Parathyroid adenoma (tissue), 2 donors: Measurements from ENCODE around the gene SPAG17.

Experiments
- H2AFZ ChIP-seq: fragments of 300-600 bp; sonication (generic); one replicate; pipeline ENCODE4 v1.7.0; 2017; ENCODE audit warnings: antibody characterized with exemption, mild to moderate bottlenecking
- H3K27ac ChIP-seq: fragments of 300-600 bp; sonication (generic); one replicate; pipeline ENCODE4 v1.7.0; 2017
- H3K27me3 ChIP-seq: fragments of 300-600 bp; sonication (generic); one replicate; pipeline ENCODE4 v1.7.0; 2017; ENCODE audit warnings: low read length; ENCODE audit not compliant: control insufficient read depth, insufficient read depth
- H3K36me3 ChIP-seq: fragments of 300-600 bp; sonication (generic); one replicate; pipeline ENCODE4 v1.7.0; 2017; ENCODE audit warnings: low read length; ENCODE audit not compliant: control insufficient read depth, insufficient read depth
- H3K4me1 ChIP-seq: fragments of 300-600 bp; sonication (generic); one replicate; pipeline ENCODE4 v1.7.0; 2017; ENCODE audit warnings: control low read depth
- H3K4me2 ChIP-seq: fragments of 300-600 bp; sonication (generic); one replicate; pipeline ENCODE4 v1.7.0; 2017; ENCODE audit warnings: low read length
- H3K4me3 ChIP-seq: fragments of 300-600 bp; sonication (generic); one replicate; pipeline ENCODE4 v1.7.0; 2017; ENCODE audit warnings: low read depth, low read length
- H3K79me2 ChIP-seq: fragments of 300-600 bp; sonication (generic); one replicate; pipeline ENCODE4 v1.7.0; 2017; ENCODE audit warnings: control low read depth
- H3K9ac ChIP-seq: fragments of 300-600 bp; sonication (generic); one replicate; pipeline ENCODE4 v1.7.0; 2017; ENCODE audit warnings: mild to moderate bottlenecking
- H3K9me3 ChIP-seq: fragments of 300-600 bp; sonication (generic); one replicate; pipeline ENCODE4 v1.7.0; 2017; ENCODE audit warnings: low read length; ENCODE audit not compliant: control insufficient read depth
- TF ChIP-seq, protein P1 (sequence below): fragments of 300-600 bp; sonication (generic); IDR thresholded peaks from one replicate; pipeline ENCODE4 v1.7.0; 2017; ENCODE audit warnings: antibody characterized with exemption, mild to moderate bottlenecking
- donor health status: primary hyperparathyroidism.

Gene SPAG17

DNA sequence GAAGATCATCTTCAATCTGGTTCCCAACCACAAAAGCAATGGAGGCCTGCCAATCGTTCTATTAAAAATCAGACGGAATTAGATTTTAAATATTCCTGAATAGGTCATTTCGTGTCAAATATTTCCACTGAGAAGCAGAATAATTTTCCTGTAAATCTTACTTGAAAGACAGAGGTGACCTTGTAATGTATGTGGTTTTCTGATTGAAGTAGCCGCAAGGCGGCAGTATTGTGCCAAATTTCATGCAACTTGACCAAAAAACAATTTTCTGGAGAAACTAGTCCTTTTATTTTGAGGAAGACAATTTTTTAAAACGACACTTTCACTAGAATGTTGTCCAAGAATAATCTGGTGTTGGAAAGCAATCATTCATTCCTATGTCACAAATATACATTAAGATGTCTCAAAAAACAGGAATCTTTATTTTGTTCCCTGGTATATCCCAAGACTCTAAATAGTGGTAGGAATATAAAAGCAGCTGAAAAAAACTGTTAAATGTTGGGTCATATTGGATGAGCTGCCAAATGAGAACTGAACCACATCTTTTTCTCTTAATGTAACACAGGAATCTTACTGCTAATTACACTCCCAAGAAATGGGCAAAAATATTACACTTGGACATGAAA, 33.6 kb downstream of the SPAG17 start:
- Histone ChIP-seq H3K27me3 (no peaks in the 10 kb centered on the region), H3K4me1 (no peaks in the 10 kb centered on the region), H3K4me3 (no peak overlapping the region), H2AFZ (no peak overlapping the region), H3K79me2 (no peaks in the 10 kb centered on the region), H3K27ac (no peak overlapping the region), H3K4me2 (no peak overlapping the region), H3K9ac (no peak overlapping the region), H3K9me3 (no peaks in the 10 kb centered on the region), H3K36me3 (no peaks in the 10 kb centered on the region)
- TF ChIP-seq, protein P1, sequence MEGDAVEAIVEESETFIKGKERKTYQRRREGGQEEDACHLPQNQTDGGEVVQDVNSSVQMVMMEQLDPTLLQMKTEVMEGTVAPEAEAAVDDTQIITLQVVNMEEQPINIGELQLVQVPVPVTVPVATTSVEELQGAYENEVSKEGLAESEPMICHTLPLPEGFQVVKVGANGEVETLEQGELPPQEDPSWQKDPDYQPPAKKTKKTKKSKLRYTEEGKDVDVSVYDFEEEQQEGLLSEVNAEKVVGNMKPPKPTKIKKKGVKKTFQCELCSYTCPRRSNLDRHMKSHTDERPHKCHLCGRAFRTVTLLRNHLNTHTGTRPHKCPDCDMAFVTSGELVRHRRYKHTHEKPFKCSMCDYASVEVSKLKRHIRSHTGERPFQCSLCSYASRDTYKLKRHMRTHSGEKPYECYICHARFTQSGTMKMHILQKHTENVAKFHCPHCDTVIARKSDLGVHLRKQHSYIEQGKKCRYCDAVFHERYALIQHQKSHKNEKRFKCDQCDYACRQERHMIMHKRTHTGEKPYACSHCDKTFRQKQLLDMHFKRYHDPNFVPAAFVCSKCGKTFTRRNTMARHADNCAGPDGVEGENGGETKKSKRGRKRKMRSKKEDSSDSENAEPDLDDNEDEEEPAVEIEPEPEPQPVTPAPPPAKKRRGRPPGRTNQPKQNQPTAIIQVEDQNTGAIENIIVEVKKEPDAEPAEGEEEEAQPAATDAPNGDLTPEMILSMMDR = peak; percentile 55

DNA sequence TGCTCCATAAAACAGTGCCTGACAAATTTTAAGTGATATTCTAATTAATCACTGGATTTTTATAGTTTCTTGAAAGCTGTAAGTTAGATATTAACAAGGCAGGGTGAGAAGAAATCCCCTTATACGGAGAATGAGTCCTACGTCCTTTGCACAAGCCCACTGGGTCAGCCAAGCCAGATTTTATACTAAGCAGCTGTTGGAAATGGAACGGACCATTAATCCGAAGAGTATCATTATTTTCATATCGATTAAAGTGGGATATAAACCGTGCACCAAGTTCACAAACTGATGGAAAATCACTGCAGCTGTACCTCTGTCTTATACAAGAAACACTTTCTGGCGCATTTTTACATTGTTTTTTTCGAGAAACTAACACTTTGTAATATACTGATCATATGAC, 35.2 kb downstream of the SPAG17 start:
- H3K9ac ChIP-seq = no peak overlapping the region

DNA sequence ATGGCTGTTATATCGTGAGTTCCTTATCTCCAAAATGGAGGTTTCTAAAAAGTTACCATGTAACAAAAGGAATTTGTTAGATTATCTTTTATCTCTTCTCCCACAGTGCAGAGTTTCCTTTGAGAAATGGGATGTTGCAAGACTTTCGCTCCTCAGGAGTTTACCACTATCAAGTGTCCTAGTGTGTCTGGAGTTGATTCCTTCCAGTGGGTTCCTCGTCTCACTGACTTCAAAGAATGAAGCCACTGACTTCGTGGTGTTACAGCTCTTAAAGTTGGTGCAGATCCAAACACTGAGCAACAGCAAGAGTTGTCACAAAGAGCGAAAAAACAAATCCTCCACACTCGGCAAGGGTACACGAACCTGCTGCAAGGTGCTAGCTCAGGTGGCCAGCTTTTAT, 37.0 kb downstream of the SPAG17 start:
- TF ChIP-seq, protein P1 = no peak
- H3K79me2 ChIP-seq = no peaks in the 10 kb centered on the region
- H3K9ac ChIP-seq = no peak overlapping the region
- no peaks in the 10 kb centered on the region for H3K27me3 ChIP-seq
- H3K9me3 ChIP-seq = no peaks in the 10 kb centered on the region
- H3K36me3 ChIP-seq = no peaks in the 10 kb centered on the region
- no peaks in the 10 kb centered on the region for H3K4me1 ChIP-seq
- no peak overlapping the region for H3K4me3 ChIP-seq
- H3K27ac ChIP-seq = no peak overlapping the region
- H3K4me2 ChIP-seq = no peak overlapping the region
- H2AFZ ChIP-seq = no peak overlapping the region

More for the DNA sequence above, 35.2 kb downstream of the SPAG17 start:
- H3K79me2 ChIP-seq = no peaks in the 10 kb centered on the region
- H3K27me3 ChIP-seq = no peaks in the 10 kb centered on the region
- no peaks in the 10 kb centered on the region for H3K36me3 ChIP-seq
- H3K27ac ChIP-seq = no peak overlapping the region
- TF ChIP-seq, protein P1 = no peak
- no peak overlapping the region for H3K4me2 ChIP-seq
- no peak overlapping the region for H3K4me3 ChIP-seq
- H3K9me3 ChIP-seq = no peaks in the 10 kb centered on the region
- H2AFZ ChIP-seq = no peak overlapping the region
- no peaks in the 10 kb centered on the region for H3K4me1 ChIP-seq

DNA sequence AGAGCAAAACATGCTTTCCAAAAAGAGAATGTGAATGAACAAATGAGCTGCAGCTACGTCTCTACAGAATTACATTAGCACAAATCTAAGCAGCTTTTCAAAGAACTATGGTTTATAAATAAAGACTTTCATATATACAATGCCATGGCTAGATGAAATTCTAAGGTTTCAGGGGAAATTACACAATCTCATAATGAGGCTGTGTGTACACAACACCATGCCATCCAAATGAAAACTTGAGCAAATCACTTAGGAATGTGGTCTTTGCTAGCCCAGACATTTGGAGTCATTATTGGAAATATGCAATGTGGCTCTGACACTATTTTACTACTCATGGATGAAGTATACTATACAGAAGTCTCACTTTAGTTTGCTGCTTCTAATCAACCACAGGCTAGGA, 37.5 kb downstream of the SPAG17 start:
- TF ChIP-seq, protein P1 = no peak
- Histone ChIP-seq H3K36me3 (no peaks in the 10 kb centered on the region), H3K9me3 (no peaks in the 10 kb centered on the region), H3K4me2 (no peak overlapping the region), H3K27ac (no peak overlapping the region), H3K27me3 (no peaks in the 10 kb centered on the region), H3K9ac (no peak overlapping the region), H3K79me2 (no peaks in the 10 kb centered on the region), H3K4me3 (no peak overlapping the region), H2AFZ (no peak overlapping the region), H3K4me1 (no peaks in the 10 kb centered on the region)

DNA sequence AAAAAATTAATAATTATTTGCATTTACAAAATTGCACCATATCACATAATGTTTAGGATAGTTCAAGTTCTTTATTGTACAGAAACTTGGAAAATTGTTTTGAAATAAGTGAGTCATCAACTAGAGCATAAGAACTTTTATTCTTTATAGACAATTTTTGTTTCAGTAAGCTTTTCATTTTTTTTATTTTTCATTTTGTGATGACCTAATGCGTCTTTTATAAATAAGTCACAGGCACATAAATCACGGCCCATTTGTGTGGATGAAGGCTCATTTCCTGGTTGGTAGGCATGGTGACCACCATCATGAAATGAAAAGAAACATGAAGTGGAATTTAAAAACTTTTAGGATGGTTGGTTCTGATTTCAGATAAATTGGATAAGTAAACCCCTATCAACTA, 39.3 kb downstream of the SPAG17 start:
- Histone ChIP-seq H3K4me2 (no peak overlapping the region), H3K79me2 (no peaks in the 10 kb centered on the region), H2AFZ (no peak overlapping the region), H3K4me1 (no peaks in the 10 kb centered on the region), H3K27ac (no peak overlapping the region), H3K36me3 (no peaks in the 10 kb centered on the region), H3K9me3 (no peaks in the 10 kb centered on the region), H3K9ac (no peak overlapping the region), H3K4me3 (no peak overlapping the region), H3K27me3 (no peaks in the 10 kb centered on the region)
- TF ChIP-seq, protein P1 = no peak
